AG08396 (cell line): ENCODE results near the gene PROX1.

ENCODE experiments used
- DNase-seq: peaks from one replicate; pipeline ENCODE4 v3.0.0; 2012; ENCODE audit warnings: low spot score, mixed read lengths

The PROX1 gene

GRCh38 chr1:214022810-214023425 lies 35.1 kb downstream of the PROX1 start:
- DNase-seq = no peak

- DNase-seq = no peak
These were observed 39.2 kb downstream of the PROX1 start for GRCh38 chr1:214026985-214027384.

- DNase-seq = no peak
These were observed 39.7 kb downstream of the PROX1 start for GRCh38 chr1:214027498-214027897.

DNA sequence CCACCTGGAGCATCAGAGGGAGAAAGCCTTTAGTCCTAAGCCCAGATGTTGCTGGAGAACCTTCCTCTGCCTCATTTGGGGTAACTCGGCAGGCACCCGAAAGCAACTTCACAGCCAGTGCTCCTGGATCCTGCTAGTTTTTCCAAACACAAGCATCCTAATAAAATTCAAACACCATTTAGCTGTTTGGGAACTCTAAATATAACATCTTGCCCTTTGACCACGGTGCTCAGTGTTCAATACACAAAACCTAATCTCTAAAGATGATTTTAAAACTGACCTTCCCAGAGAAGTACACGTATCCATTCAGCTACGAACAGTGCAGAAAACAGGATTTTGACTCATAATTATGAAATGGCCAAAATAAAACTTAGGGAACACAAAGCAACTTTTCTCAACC lies 40.3 kb downstream of the PROX1 start:
- no peak for DNase-seq

DNA sequence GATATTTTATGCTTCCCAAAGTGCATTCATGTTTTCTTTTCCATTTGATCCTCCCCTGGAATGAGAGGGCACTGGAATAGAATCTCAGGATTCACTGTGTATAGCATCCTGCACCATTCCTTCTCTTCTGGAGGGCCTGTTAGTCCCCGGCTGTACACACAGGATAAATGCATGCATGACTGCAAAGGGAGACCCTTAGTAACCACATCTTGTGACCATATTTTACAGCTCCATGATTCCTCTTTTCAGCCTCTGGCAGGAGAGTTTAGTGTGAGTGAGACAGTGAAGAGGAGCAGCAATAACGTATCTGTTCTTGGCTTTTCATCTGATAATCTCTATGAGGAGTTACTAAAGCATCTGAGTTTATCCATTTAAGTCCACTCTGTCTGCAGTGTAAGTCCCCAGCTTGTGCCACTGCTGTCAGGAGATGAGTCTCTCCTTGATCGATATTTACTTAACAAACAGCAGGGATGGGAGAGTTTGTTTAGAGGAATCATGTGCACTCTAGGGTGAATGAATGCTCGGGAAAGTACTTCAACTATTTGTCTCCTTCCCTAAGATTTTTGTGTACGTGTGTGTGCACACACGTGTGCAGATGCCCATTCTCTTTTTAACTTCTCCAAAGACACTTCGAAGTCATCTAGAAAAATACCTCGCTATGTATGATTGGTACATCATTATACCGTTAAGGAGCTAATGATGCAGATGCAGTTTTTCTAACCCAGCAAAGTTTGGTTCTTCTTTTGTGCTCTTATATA lies 41.1 kb downstream of the PROX1 start:
- DNase-seq = no peak

DNA sequence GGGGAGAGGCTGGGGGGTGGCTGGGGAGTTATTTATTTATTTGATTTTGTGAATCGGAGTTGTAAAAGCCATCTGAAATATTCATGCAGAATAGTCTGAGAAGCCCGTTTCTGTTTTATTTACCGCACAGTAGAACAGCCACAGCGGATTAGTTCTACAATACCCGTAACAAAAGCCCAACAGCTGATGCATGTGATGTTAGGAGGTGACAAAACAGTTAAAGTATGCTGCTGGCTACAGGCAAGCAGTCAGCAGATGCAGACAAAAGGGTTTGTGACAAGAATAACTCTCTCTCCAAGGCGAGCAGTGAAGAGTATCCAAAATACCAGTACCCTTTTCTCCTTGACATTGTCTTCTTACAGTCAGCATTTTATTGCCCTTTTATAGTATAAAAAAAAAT lies 42.0 kb downstream of the PROX1 start:
- DNase-seq = no peak

DNA sequence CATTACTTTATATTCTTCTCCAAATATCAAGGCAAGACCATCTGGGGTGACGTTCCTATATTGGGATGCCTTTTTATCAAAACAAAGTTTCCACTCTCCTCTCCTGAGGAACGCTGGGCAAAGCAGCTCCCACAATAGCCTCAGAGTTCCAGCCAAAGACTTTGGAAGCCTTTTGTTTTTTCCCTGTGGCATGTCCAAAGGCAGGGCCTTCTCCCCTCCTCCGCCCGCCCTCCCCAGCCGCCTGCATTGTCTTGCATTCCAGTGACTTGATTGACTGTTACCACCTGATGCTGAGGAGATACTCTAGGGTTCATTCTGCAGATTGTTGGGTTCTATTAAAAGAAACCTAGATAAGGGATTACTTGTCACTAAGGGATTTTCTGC lies 43.5 kb downstream of the PROX1 start:
- no peak for DNase-seq

- no peak for DNase-seq
These were observed 49.7 kb downstream of the PROX1 start for GRCh38 chr1:214037468-214037867.

GRCh38 chr1:214039394-214040018 lies 51.7 kb downstream of the PROX1 start:
- DNase-seq = no peak

- no peak for DNase-seq
These were observed 55.4 kb downstream of the PROX1 start for GRCh38 chr1:214043167-214043566.

DNA sequence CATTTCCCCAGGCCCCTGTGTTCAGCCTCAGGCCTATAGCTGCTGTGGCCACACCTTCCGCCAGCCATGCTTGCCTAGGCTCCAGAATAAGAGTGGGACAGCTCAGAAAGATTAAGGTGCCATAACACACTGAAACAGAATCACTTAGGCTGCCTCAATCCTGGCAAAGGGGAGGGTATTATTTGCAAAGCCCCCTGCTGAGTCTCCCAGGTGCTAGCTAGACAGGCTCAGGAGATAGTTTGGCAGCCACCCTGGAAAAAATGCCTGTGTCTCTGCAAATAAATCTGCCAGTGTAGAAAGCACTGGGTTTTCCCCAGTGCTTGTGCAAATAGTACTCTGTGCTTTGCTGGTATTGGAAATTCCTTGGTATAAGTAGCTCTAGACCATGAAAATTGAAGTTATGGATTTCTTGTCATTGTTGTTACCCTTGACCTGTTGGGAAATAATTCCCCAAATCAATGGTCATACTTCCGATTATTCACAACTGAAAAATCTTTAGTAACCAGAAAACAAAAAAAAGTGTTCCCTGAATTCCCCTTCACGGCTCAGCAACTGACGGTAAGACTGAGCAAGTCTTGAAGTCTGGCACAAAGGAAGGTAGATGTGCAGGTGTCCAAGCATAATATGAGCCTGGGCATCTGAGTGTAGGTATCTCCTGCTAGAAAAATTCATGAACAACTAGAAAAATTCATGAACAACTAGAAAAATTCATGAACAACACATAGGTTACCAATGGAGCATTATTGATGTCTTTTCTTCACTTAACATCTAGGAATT lies 56.9 kb downstream of the PROX1 start:
- no peak for DNase-seq

DNA sequence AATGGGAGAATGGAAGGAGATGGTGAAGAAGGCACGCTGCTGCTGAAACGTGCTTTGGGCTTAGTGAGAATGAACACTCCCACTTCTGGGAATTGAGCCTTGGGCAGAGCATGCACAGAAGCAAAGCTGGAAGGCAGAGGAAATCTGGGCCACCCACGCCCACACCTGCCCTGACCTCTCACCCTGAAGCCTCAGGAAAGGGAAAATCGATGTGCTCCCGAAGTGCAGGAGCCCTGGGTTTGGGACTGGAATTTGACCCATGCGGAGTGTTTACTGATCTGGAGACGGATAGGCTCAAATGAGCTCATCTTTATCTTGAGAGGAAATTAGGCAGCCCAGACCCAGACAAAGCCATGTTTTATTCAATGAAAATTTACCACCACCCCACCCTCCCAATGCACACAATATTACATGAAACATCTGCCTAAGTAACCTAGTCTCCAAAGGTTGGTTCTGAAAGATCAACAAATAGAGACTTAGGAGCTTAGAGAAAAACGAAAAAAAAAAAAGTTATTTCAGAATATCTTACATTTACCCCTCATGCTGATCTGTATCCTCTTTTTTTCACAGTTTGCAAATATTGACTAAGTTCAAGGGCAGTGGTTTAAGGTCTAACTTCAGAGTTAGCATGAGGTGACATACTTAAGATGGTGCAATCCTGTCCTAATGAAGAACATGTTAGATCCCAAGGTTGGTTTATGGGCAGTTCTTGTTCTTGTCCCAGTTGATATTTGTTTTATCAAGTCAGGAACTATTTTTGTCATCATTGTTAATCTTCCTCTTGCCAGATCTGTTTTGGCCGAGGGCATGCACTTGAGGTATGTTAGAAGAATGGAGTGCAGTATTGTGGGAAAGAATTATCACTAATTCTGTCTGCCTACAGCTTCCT lies 63.0 kb downstream of the PROX1 start:
- no peak for DNase-seq

- DNase-seq = no peak
These were observed 64.0 kb downstream of the PROX1 start for GRCh38 chr1:214051786-214052185.

DNA sequence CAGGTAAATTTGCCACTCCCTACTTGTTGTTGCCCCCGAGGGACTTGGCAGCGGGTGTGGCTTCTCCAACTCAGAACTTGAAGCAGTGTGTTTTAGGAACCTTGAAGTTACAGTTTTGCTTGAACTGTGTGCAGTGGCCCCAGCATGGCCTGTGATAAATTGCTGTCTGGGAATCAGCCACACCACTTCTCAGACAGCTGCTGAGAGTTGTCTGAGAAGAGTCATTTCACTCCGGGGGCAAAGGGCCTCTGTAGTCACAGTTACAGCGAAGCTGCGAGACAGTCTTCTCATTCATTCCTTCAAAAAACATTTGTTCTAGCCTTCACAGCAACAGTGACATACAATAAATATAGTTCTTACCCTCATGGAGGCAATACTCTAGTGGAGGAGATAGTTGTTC lies 70.3 kb downstream of the PROX1 start:
- no peak for DNase-seq

DNA sequence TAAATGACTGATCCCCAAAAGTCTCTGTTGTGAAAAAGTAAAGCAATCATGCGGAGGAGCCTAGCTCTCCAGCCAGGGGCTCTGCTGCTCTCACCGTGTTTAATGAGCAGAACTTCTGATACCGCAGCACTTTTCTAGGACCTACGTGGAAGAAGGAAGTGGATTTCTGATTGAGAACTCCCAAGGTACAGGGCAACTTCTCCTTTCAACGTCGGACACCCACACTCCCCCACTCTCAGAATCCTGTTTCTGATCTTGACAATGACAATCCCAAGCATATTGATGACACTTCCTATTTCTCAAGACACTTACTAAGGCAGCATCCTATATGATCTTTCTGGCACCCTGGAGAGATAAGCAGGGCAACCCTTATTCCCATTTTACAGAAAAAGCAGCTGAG lies 78.4 kb downstream of the PROX1 start:
- DNase-seq = no peak

- DNase-seq = no peak
These were observed 79.2 kb downstream of the PROX1 start for GRCh38 chr1:214066936-214067335.

GRCh38 chr1:214067397-214067796 lies 79.6 kb downstream of the PROX1 start:
- DNase-seq = no peak

- no peak for DNase-seq
These were observed 80.3 kb downstream of the PROX1 start for GRCh38 chr1:214067853-214068703.

- DNase-seq = no peak
These were observed 81.2 kb downstream of the PROX1 start for GRCh38 chr1:214068979-214069378.

GRCh38 chr1:214071469-214071868 lies 83.7 kb downstream of the PROX1 start:
- DNase-seq = no peak
